ENCODE measurements around the gene GPR87.

- TF ChIP-seq CTCF (IDR thresholded peaks at IDR 0.05) (no peak), EP300 (IDR thresholded peaks at IDR 0.05) (no peak)
Observed at GRCh38 chr3:151309566-151309965, 7.1 kb downstream of the GPR87 start.
